ENCODE data around the gene FICD. TPM values are rescaled to one million over a fixed set of nuclear protein-coding genes. Genes with fewer than 3 reads are reported as not detected.

FICD gene
- total and polyA plus RNA-seq, 2 of the 13 experiments (the other 11 are each of a cell fraction or from before 2014, with no cell fraction given): 0.99 to 3.0 TPM

- TF ChIP-seq ZNF646 (CRISPR knock-in tag; IDR thresholded peaks at IDR 0.05): no peak
- no peak for TF ChIP-seq CBX2 (IDR thresholded peaks at IDR 0.05; ENCODE audit: low read depth, low read length)
- TF ChIP-seq CBX2 (CRISPR knock-in tag; IDR thresholded peaks at IDR 0.05; ENCODE audit: low read depth): no peak
Observed at GRCh38 chr12:108479364-108480070, 35.6 kb upstream of the FICD start (continued).

- Histone ChIP-seq H3K9me3 (ENCODE audit: low read length) (no peaks in the 10 kb centered on the region), H3K9ac (ENCODE audit: insufficient read depth, low read depth, low read length) (no peak overlapping the region), H3K36me3 (replicated peaks in 1 of 2; ENCODE audit: control insufficient read depth in 1 of 2, insufficient read depth in 2 of 2, low read length in 2 of 2) (no peaks in the 10 kb centered on the region), H3K4me3 (replicated peaks in 1 of 3; ENCODE audit: insufficient read depth in 1 of 3, low read depth in 2 of 3, low read length in 3 of 3) (no peak overlapping the region), H4K20me1 (ENCODE audit: insufficient read depth, low read length) (no peaks in the 10 kb centered on the region), H3K79me2 (ENCODE audit: insufficient read depth, low read length) (no peaks in the 10 kb centered on the region), H3K27ac (ENCODE audit: extremely low read length, insufficient read depth, low read length) (no peak overlapping the region), H3K27me3 (ENCODE audit: control insufficient read depth in 1 of 2, insufficient read depth in 2 of 2, low read length in 2 of 2) (0 out of 5 replicates have a peak, but pooled peaks cover 1 to 10% of the 10 kb centered on the region in 2 experiments), H2AFZ (ENCODE audit: low read length) (no peak overlapping the region), H3K4me1 (ENCODE audit: insufficient read depth, low read length) (no peaks in the 10 kb centered on the region), H3K4me2 (ENCODE audit: low read depth, low read length) (no peak overlapping the region)
- FAIRE-seq: no peak
- 15% methylated on average over 10 of the region's 11 CpGs for WGBS (ENCODE audit: low lambda C conversion rate)
- BruUV-seq (replicated peaks): no TSS peak
- intact Hi-C loops (cut with micrococcal nuclease; ENCODE audit: unreplicated experiment): no loop called here
- CTCF ChIA-PET (ENCODE audit: low intra/inter-chr PET ratio, low total read pairs): no interaction called here
- POLR2A ChIA-PET: no interaction called here
- TF ChIP-seq ZNF513 (CRISPR knock-in tag; conservative IDR thresholded peaks at IDR 0.05): no peak
- TF ChIP-seq NFE2 (CRISPR knock-in tag; IDR thresholded peaks at IDR 0.05): peak; percentile 44; the same call in 1 of the 2 replicates
- TF ChIP-seq FOSL2 (CRISPR knock-in tag; IDR thresholded peaks at IDR 0.05): peak; percentile 37; the same call in 1 of the 2 replicates
- no peak for TF ChIP-seq JDP2 (CRISPR knock-in tag; IDR thresholded peaks at IDR 0.05; ENCODE audit: borderline replicate concordance)
- no peak for TF ChIP-seq PBX2 (CRISPR knock-in tag; IDR thresholded peaks at IDR 0.05)
- in situ Hi-C loops (cut with HindIII; ENCODE audit: extremely low pct_ligation_motif_present, low pct_unique_long_range_greater_than_20kb): no loop called here
- no peak for ATAC-seq
- no peak for DNase-seq (ENCODE audit: low spot score)
Observed at GRCh38 chr12:108482717-108483212, 32.3 kb upstream of the FICD start.

All from HepG2 (cell line).